OCI-LY3 (cell line): ENCODE results near the gene LRRC4C.

Experiments
- EZH2phosphoT487 ChIP-seq: fragments of 200-600 bp; shearing (Covaris generic); IDR thresholded peaks from 2 replicates; pipeline ENCODE4 v1.6.1; 2018; ENCODE audit warnings: antibody characterized with exemption, mixed run types, low read depth
- TF ChIP-seq, protein P1 (sequence below): fragments of 200-600, 300-600 bp; sonication (generic); IDR thresholded peaks from 2 replicates; pipeline ENCODE4 v1.5.1; 2014; ENCODE audit warnings: antibody characterized with exemption, low read length, low read depth

DNA sequence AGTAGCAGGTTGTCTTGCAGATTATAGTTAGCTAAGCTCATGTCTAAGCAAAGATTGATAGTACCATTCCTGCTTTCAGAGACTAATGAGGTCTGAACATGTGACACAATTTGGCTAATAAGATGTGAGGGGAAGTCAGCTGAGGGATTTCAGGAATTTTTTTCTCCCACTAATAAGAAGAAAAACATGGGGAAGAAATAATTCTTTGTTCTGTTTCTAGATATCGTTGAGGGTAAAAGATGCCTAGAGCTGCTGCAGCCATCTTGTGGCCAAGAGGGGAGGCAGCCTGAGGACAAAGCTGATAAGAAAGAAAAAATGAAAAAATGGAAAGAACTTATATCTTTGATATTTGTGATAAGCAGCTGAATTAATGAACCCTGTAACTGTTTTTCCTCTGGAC, 1334.4 kb downstream of the LRRC4C start:
- TF ChIP-seq, protein P1, sequence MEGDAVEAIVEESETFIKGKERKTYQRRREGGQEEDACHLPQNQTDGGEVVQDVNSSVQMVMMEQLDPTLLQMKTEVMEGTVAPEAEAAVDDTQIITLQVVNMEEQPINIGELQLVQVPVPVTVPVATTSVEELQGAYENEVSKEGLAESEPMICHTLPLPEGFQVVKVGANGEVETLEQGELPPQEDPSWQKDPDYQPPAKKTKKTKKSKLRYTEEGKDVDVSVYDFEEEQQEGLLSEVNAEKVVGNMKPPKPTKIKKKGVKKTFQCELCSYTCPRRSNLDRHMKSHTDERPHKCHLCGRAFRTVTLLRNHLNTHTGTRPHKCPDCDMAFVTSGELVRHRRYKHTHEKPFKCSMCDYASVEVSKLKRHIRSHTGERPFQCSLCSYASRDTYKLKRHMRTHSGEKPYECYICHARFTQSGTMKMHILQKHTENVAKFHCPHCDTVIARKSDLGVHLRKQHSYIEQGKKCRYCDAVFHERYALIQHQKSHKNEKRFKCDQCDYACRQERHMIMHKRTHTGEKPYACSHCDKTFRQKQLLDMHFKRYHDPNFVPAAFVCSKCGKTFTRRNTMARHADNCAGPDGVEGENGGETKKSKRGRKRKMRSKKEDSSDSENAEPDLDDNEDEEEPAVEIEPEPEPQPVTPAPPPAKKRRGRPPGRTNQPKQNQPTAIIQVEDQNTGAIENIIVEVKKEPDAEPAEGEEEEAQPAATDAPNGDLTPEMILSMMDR: peak; percentile 89
- TF ChIP-seq EZH2phosphoT487: no peak
